ENCODE data around the gene MRGPRE. TPM values are rescaled to one million over a fixed set of nuclear protein-coding genes. Genes with fewer than 3 reads are reported as not detected.
A peak's percentile ranks its signal among the peaks of the same experiment; 100 is the strongest.

MRGPRE gene
- total RNA-seq, 4 donors from 2014 or later, result 0.46 TPM; not detected in 3

- Histone ChIP-seq H3K27me3 (peaks cover 0 to 60% (median 14%) of the 10 kb centered on the region in 4 donors), H3K4me3 (peak overlapping the region in 2 of 4 donors; percentile 2 to 22), H3K27ac (replicated peaks in 1 of 4) (no peak overlapping the region), H3K36me3 (no peaks in the 10 kb centered on the region), H3K9me3 (no peaks in the 10 kb centered on the region), H3K4me1 (peaks cover 7 to 27% (median 23%) of the 10 kb centered on the region in 4 donors)
- TF ChIP-seq, protein P1, sequence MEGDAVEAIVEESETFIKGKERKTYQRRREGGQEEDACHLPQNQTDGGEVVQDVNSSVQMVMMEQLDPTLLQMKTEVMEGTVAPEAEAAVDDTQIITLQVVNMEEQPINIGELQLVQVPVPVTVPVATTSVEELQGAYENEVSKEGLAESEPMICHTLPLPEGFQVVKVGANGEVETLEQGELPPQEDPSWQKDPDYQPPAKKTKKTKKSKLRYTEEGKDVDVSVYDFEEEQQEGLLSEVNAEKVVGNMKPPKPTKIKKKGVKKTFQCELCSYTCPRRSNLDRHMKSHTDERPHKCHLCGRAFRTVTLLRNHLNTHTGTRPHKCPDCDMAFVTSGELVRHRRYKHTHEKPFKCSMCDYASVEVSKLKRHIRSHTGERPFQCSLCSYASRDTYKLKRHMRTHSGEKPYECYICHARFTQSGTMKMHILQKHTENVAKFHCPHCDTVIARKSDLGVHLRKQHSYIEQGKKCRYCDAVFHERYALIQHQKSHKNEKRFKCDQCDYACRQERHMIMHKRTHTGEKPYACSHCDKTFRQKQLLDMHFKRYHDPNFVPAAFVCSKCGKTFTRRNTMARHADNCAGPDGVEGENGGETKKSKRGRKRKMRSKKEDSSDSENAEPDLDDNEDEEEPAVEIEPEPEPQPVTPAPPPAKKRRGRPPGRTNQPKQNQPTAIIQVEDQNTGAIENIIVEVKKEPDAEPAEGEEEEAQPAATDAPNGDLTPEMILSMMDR (IDR thresholded peaks at IDR 0.05), result no peak
- TF ChIP-seq POLR2AphosphoS5 (IDR thresholded peaks at IDR 0.05) (no peak), POLR2A (IDR thresholded peaks at IDR 0.05; ENCODE audit: low read depth) (no peak), EP300 (IDR thresholded peaks at IDR 0.05) (no peak)
- intact Hi-C loops (cut with DNase I), result no loop called here
- no peak for DNase-seq (ENCODE audit: extremely low spot score)
- 5% methylated on average over 17 of the region's 51 CpGs for WGBS
These were observed 28.8 kb downstream of the MRGPRE start for GRCh38 chr11:3203221-3204043.

- H3K4me1 ChIP-seq, result peaks cover 7 to 27% (median 23%) of the 10 kb centered on the region in 4 donors
- H3K4me3 ChIP-seq, result no peak overlapping the region
- TF ChIP-seq POLR2AphosphoS5 (IDR thresholded peaks at IDR 0.05), result no peak
- TF ChIP-seq, protein P1 (IDR thresholded peaks at IDR 0.05), result no peak
- TF ChIP-seq POLR2A (IDR thresholded peaks at IDR 0.05; ENCODE audit: low read depth), result no peak
- TF ChIP-seq EP300 (IDR thresholded peaks at IDR 0.05), result no peak
- no CpG with 5 or more reads among the region's 17 CpGs for WGBS
- no peak for DNase-seq (ENCODE audit: extremely low spot score)
- H3K36me3 ChIP-seq, result no peaks in the 10 kb centered on the region
- no peak overlapping the region for H3K27ac ChIP-seq (replicated peaks in 1 of 4)
- no peaks in the 10 kb centered on the region for H3K9me3 ChIP-seq
- H3K27me3 ChIP-seq, result peaks cover 0 to 65% (median 14%) of the 10 kb centered on the region in 4 donors
- intact Hi-C loops (cut with DNase I), result no loop called here
These were observed 29.5 kb downstream of the MRGPRE start for GRCh38 chr11:3202759-3203158.

DNA sequence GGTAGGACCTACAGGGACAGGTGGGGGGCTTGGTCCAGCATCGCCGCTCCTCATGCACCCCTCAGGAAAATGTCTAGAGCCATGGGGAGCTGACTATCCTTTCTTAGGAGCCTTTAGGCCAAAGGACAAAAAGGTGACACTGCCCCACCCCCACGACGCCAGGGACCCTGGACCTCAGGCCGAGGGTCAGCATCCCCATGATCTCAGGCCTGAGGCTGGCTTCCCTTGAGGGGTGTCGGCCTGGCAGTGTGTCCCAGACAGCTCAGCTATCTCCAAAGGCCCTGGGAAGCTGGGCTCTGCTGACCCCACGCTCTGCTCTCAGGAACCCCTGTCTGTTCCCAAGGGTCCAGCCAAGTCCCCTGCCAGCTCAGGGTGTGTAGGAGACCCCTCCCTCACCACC is 29.9 kb downstream of the MRGPRE start:
- Histone ChIP-seq H3K36me3 (no peaks in the 10 kb centered on the region), H3K9me3 (no peaks in the 10 kb centered on the region), H3K27ac (replicated peaks in 1 of 4) (no peak overlapping the region), H3K4me3 (no peak overlapping the region), H3K4me1 (peaks cover 7 to 27% (median 23%) of the 10 kb centered on the region in 4 donors), H3K27me3 (peaks cover 0 to 65% (median 14%) of the 10 kb centered on the region in 4 donors)
- TF ChIP-seq, protein P1 (IDR thresholded peaks at IDR 0.05), result no peak
- intact Hi-C loops (cut with DNase I), result no loop called here
- WGBS, result 77% methylated on average over 5 of the region's 7 CpGs
- no peak for DNase-seq (ENCODE audit: extremely low spot score)

GRCh38 chr11:3201677-3202181 is 30.5 kb downstream of the MRGPRE start:
- DNase-seq (ENCODE audit: extremely low spot score), result no peak
- no peaks in the 10 kb centered on the region for H3K36me3 ChIP-seq
- H3K9me3 ChIP-seq, result no peaks in the 10 kb centered on the region
- peaks cover 7 to 27% (median 23%) of the 10 kb centered on the region in 4 donors for H3K4me1 ChIP-seq
- TF ChIP-seq, protein P1 (IDR thresholded peaks at IDR 0.05), result no peak
- TF ChIP-seq EP300 (IDR thresholded peaks at IDR 0.05) (no peak), POLR2AphosphoS5 (IDR thresholded peaks at IDR 0.05) (no peak), POLR2A (IDR thresholded peaks at IDR 0.05; ENCODE audit: low read depth) (no peak)
- 81% methylated on average over 12 of the region's 17 CpGs for WGBS
- no peak overlapping the region for H3K4me3 ChIP-seq
- H3K27ac ChIP-seq (replicated peaks in 1 of 4), result no peak overlapping the region
- H3K27me3 ChIP-seq, result peaks cover 0 to 68% (median 14%) of the 10 kb centered on the region in 4 donors
- intact Hi-C loops (cut with DNase I), result no loop called here
